IMR-90 (cell line): ENCODE data around the gene ACSM3. TPM values are rescaled to one million over a fixed set of nuclear protein-coding genes. Genes with fewer than 3 reads are reported as not detected.
"Not testable (repeated sequence)": the region's sequence is repeated elsewhere in the genome, so short reads cannot be mapped to it uniquely, and the experiment has no call there.

Experiments
- ATAC-seq: fragments of 200-7000 bp; cut with Tn5 transposase; 2 replicates; pipeline ENCODE4 v1.9.1; 2020; ENCODE audit warnings: low read depth, mild to moderate bottlenecking, moderate library complexity
- BruUV-seq: library from RNA; stranded (reverse); fragments of 400-500 nt; replicated peaks from 2 replicates; lab custom pipeline; 2021; lab: Mats Ljungman, UMichigan
- CTCF ChIA-PET: fragments of 300-600 bp; formaldehyde crosslinking; extraction: SDS; loops from one replicate; lab custom pipeline; 2021; ENCODE audit warnings: antibody characterized with exemption; lab: Yijun Ruan, JAX
- POLR2A ChIA-PET: fragments of 300-600 bp; sonication (Branson Sonifier 250); formaldehyde crosslinking; loops from one replicate; lab custom pipeline; 2022; ENCODE audit warnings: antibody characterized with exemption; ENCODE audit not compliant: unreplicated experiment; lab: Charles Lee
- DNase-seq: peaks from one replicate; pipeline ENCODE4 v3.0.0; 2013
- H2AFZ ChIP-seq: replicated peaks from 2 replicates; pipeline ENCODE3; 2013; ENCODE audit warnings: low read length, mild to moderate bottlenecking; ENCODE audit not compliant: poor library complexity
- H2AK5ac ChIP-seq: 2 replicates; pipeline ENCODE4 v1.6.1; 2013; ENCODE audit warnings: low read depth, low read length, inconsistent platforms
- H2AK9ac ChIP-seq: replicated peaks from 2 replicates; pipeline ENCODE3; 2013; ENCODE audit warnings: mild to moderate bottlenecking, low read depth, low read length, moderate library complexity; ENCODE audit not compliant: poor library complexity
- H2BK120ac ChIP-seq: 2 replicates; pipeline ENCODE4 v1.6.1; 2013; ENCODE audit warnings: low read depth, low read length, inconsistent platforms
- H2BK15ac ChIP-seq: 3 replicates; pipeline ENCODE4 v1.6.1; 2013; ENCODE audit warnings: low read depth, low read length, inconsistent platforms
- H2BK20ac ChIP-seq: 2 replicates; pipeline ENCODE4 v1.6.1; 2013; ENCODE audit warnings: low read depth, mild to moderate bottlenecking, inconsistent platforms, low read length, moderate library complexity
- H2BK5ac ChIP-seq: 2 replicates; pipeline ENCODE4 v1.6.1; 2013; ENCODE audit warnings: mild to moderate bottlenecking, low read depth, low read length, inconsistent platforms; ENCODE audit not compliant: poor library complexity, severe bottlenecking
- H3K14ac ChIP-seq: replicated peaks from 2 replicates; pipeline ENCODE4 v1.6.1; 2013; ENCODE audit warnings: low read depth, low read length, inconsistent platforms
- H3K18ac ChIP-seq: 2 replicates; pipeline ENCODE4 v1.6.1; 2013; ENCODE audit warnings: low read depth, low read length, control low read depth
- H3K23ac ChIP-seq: 2 replicates; pipeline ENCODE4 v1.6.1; 2013; ENCODE audit warnings: low read depth, low read length, inconsistent platforms
- H3K27ac ChIP-seq: 2 replicates; pipeline ENCODE4 v1.5.1; 2013; ENCODE audit warnings: mild to moderate bottlenecking, control low read depth, low read length; ENCODE audit not compliant: insufficient read depth
- H3K27me3 ChIP-seq: 2 replicates; pipeline ENCODE4 v1.6.1; 2013; ENCODE audit warnings: low read length; ENCODE audit not compliant: control insufficient read depth, insufficient read depth
- H3K36me3 ChIP-seq: 2 replicates; pipeline ENCODE4 v1.6.1; 2013; ENCODE audit warnings: low read length, mixed read lengths; ENCODE audit not compliant: control insufficient read depth, insufficient read depth
- H3K4ac ChIP-seq: 2 replicates; pipeline ENCODE4 v1.6.1; 2013; ENCODE audit warnings: low read depth, low read length, inconsistent platforms
- H3K4me1 ChIP-seq: 2 replicates; pipeline ENCODE4 v1.6.1; 2013; ENCODE audit warnings: low read length, mixed read lengths; ENCODE audit not compliant: control insufficient read depth, insufficient read depth
- H3K4me2 ChIP-seq: 2 replicates; pipeline ENCODE4 v1.6.1; 2013; ENCODE audit warnings: low read depth, mild to moderate bottlenecking, control low read depth, low read length, moderate library complexity
- H3K4me3 ChIP-seq: 2 replicates; pipeline ENCODE4 v1.5.1; 2013; ENCODE audit warnings: low read depth, mild to moderate bottlenecking, control low read depth, low read length, moderate library complexity; ENCODE audit not compliant: insufficient read depth
- H3K56ac ChIP-seq: 2 replicates; pipeline ENCODE4 v1.6.1; 2013; ENCODE audit warnings: low read length, inconsistent platforms; ENCODE audit not compliant: insufficient read depth; ENCODE audit errors: extremely low read depth
- H3K79me1 ChIP-seq, 2 experiments: 2 replicates each; pipeline ENCODE4 v1.6.1; 2013; ENCODE audit warnings: low read length in 2 of 2, inconsistent platforms in 1 of 2, low read depth in 1 of 2
- H3K9ac ChIP-seq: 2 replicates; pipeline ENCODE4 v1.6.1; 2013; ENCODE audit warnings: low read depth, low read length, control low read depth
- H3K9me1 ChIP-seq: 2 replicates; pipeline ENCODE4 v1.6.1; 2013; ENCODE audit warnings: low read length, inconsistent platforms; ENCODE audit not compliant: insufficient read depth
- H3K9me3 ChIP-seq: 2 replicates; pipeline ENCODE4 v1.6.1; 2013; ENCODE audit warnings: low read length; ENCODE audit not compliant: control insufficient read depth, insufficient read depth
- H4K20me1 ChIP-seq: 2 replicates; pipeline ENCODE4 v1.6.1; 2013; ENCODE audit warnings: low read length, inconsistent platforms; ENCODE audit not compliant: insufficient read depth
- H4K5ac ChIP-seq: 2 replicates; pipeline ENCODE4 v1.6.1; 2013; ENCODE audit warnings: mild to moderate bottlenecking, low read depth, low read length, control low read depth
- H4K8ac ChIP-seq, 2 experiments: 2 replicates each; pipeline ENCODE4 v1.6.1; 2013; ENCODE audit warnings: low read depth in 2 of 2, low read length in 2 of 2, control low read depth in 1 of 2, inconsistent platforms in 1 of 2
- H4K91ac ChIP-seq: 2 replicates; pipeline ENCODE4 v1.6.1; 2013; ENCODE audit warnings: low read depth, low read length, inconsistent platforms; ENCODE audit not compliant: insufficient read depth
- CEBPB ChIP-seq: IDR thresholded peaks from 2 replicates; pipeline ENCODE4 v1.6.1; 2012; ENCODE audit warnings: low read depth, low read length, improper control_type of control experiment
- MXI1 ChIP-seq: IDR thresholded peaks from 2 replicates; pipeline ENCODE4 v1.6.1; 2012; ENCODE audit warnings: low read depth, mild to moderate bottlenecking, low read length, moderate library complexity, borderline replicate concordance
- RAD21 ChIP-seq: IDR thresholded peaks from 2 replicates; pipeline ENCODE4 v1.6.1; 2012; ENCODE audit warnings: low read length, improper control_type of control experiment
- WGBS, 2 experiments: methylation state at CpG; one replicate each; pipeline versions ENCODE4 v1.1.5 to v1.1.7; 2013; ENCODE audit warnings: missing lambda C conversion rate in 2 of 2; ENCODE audit not compliant: insufficient read length in 1 of 2; ENCODE audit errors: extremely low coverage in 2 of 2; 5-methylcytosine and 5-hydroxymethylcytosine counted together
- dilution Hi-C: fragments of 300-500 bp; cut with HindIII; formaldehyde crosslinking; loops from one replicate; pipeline ENCODE4 v1.14.3; 2018; ENCODE audit warnings: low sequenced_read_pairs; ENCODE audit not compliant: unreplicated experiment
- in situ Hi-C: fragments of 300-500 bp; cut with MboI; formaldehyde crosslinking; loops from 3 replicates; pipeline ENCODE4 v1.14.3; 2019; ENCODE audit warnings: low sequenced_read_pairs, inconsistent platforms, mixed read lengths
- intact Hi-C: fragments of 100-400 bp; cut with micrococcal nuclease; formaldehyde crosslinking; loops from 2 replicates; pipeline ENCODE4 v1.10.0; 2022
- polyA plus RNA-seq, 3 experiments: library from polyadenylated mRNA; depleted of rRNA; stranded (reverse); fragments of >200 nt; gene quantifications; 2 replicates each; pipeline ENCODE4 v1.2.3, GENCODE V29; 2012; ENCODE audit warnings: low replicate concordance in 1 of 3
- total RNA-seq: library from RNA; depleted of rRNA; stranded (reverse); fragments of >200 nt; gene quantifications from 2 replicates; pipeline ENCODE4 v1.2.3, GENCODE V29; 2012
- TF ChIP-seq, protein P1 (sequence below): fragments of 150-350 bp; IDR thresholded peaks from 2 replicates; pipeline ENCODE4 v1.6.1; 2017; ENCODE audit warnings: mild to moderate bottlenecking, antibody characterized with exemption, low read length, low read depth

ACSM3 gene
- total and polyA plus RNA-seq, 2 of the 4 experiments (the other 2 are of a cell fraction), result 0.50 to 0.54 TPM

DNA sequence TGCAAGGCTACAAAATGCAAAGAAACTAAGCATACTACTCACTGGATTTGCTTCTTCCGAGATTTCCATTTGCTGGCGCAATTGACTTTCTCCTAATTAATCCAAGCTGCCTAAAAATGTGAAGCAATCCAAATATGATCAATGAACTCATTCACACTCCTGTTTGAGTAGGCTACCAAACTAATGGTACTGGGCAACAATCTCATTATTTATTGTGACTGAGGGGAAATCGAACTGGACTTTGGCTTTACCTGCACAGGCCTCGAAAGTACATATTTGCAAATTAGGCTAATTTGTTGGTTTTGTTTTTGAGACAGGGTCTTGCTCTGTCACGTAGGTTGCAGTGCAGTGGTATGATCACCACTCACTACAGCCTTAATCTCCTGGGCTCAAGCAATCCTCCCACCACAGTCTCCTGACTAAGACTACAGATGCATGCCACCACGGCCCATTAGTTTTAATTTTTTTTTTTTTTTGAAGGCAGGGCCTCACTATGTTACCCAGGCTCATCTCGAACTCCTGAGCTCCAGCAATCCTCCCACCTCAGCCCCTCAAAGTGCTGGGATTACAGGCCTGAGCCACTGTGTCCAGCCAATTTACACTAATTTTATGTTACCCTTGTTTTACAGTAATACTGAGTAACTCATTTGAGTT, 39.9 kb downstream of the ACSM3 start:
- no peak overlapping the region for H4K8ac ChIP-seq
- DNase-seq (no peak), ATAC-seq (no peak)
- H2BK5ac ChIP-seq, result no peak overlapping the region
- H3K79me1 ChIP-seq, result peaks cover 9 to 18% of the 10 kb centered on the region in 2 experiments
- no peak overlapping the region for H3K14ac ChIP-seq
- H4K91ac ChIP-seq, result no peak overlapping the region
- H3K23ac ChIP-seq, result no peak overlapping the region
- intact Hi-C loops, result no loop called here
- POLR2A ChIA-PET, result no interaction called here
- H3K9ac ChIP-seq, result no peak overlapping the region
- H3K56ac ChIP-seq, result no peak overlapping the region
- no peak overlapping the region for H3K4me2 ChIP-seq
- no peak overlapping the region for H4K5ac ChIP-seq
- H2AFZ ChIP-seq, result no peak overlapping the region
- TF ChIP-seq MXI1 (no peak), RAD21 (no peak), CEBPB (no peak)
- TF ChIP-seq, protein P1, sequence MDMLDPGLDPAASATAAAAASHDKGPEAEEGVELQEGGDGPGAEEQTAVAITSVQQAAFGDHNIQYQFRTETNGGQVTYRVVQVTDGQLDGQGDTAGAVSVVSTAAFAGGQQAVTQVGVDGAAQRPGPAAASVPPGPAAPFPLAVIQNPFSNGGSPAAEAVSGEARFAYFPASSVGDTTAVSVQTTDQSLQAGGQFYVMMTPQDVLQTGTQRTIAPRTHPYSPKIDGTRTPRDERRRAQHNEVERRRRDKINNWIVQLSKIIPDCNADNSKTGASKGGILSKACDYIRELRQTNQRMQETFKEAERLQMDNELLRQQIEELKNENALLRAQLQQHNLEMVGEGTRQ, result no peak
- no CpG with 5 or more reads among the region's 7 CpGs for WGBS, 2 experiments
- H3K9me3 ChIP-seq, result no peaks in the 10 kb centered on the region
- H2BK120ac ChIP-seq, result no peak overlapping the region
- CTCF ChIA-PET, result no interaction called here
- H3K4me1 ChIP-seq, result no peaks in the 10 kb centered on the region
- no peaks in the 10 kb centered on the region for H3K27me3 ChIP-seq
- H3K36me3 ChIP-seq, result no peaks in the 10 kb centered on the region
- in situ Hi-C loops, result no loop called here
- no peak overlapping the region for H2AK5ac ChIP-seq
- no peak overlapping the region for H2BK15ac ChIP-seq
- no peak overlapping the region for H3K4ac ChIP-seq
- 0 out of 2 replicates have a peak, but pooled peaks cover 5% of the 10 kb centered on the region for H4K20me1 ChIP-seq
- no TSS peak for BruUV-seq
- no peak overlapping the region for H3K18ac ChIP-seq
- peaks cover 2% of the 10 kb centered on the region; the same call in 1 of the 2 replicates for H3K9me1 ChIP-seq
- H2AK9ac ChIP-seq, result no peak overlapping the region
- dilution Hi-C loops, result no loop called here
- no peak overlapping the region for H3K4me3 ChIP-seq
- H3K27ac ChIP-seq, result no peak overlapping the region
- no peak overlapping the region for H2BK20ac ChIP-seq

DNA sequence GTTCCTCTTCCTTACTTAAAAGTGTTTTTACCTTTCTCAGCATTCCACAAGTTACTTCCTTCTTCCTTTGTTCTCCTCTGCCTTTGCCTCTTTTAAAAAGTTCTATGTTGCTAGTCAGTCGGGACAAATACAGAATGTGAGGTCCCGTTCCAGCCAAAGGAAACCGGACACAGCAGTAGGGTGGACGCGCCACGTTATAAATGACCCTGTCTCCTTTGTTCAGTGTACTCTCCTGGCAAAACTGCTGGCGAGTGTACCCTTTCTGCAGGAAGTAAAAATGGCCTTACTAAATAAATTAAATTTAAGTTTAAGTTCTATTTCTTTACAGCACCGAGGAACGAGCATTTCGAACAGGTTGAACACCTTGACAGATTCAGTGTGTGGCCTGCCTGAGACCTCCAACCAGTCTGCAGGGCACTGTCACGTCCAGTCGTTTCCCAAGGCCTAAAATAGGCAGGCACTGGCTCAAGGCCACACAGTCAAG, 41.9 kb downstream of the ACSM3 start:
- H2AK5ac ChIP-seq, result peak overlapping the region; percentile 97
- H3K4me1 ChIP-seq, POLR2A ChIA-PET, dilution Hi-C loops, H4K20me1 ChIP-seq, H3K9me1 ChIP-seq, H3K27me3 ChIP-seq, H3K9me3 ChIP-seq, in situ Hi-C loops, H3K56ac ChIP-seq, H2BK20ac ChIP-seq, ATAC-seq, H3K36me3 ChIP-seq, H2BK15ac ChIP-seq, DNase-seq: not testable (repeated sequence)
- CTCF ChIA-PET, result interaction anchor here (0.6 to 1.4 kb wide), 2 partner anchors 14 to 296 kb away, joined by 4 read pairs; no protein-coding TSS in a partner anchor
- no CpG with 5 or more reads among the region's 12 CpGs for WGBS, 2 experiments
- peak overlapping the region; percentile 33 for H2BK5ac ChIP-seq
- H3K27ac ChIP-seq, result peak overlapping the region; percentile 70
- H3K4me3 ChIP-seq, result peak overlapping the region; percentile 62
- peak overlapping the region; percentile 35; the same call in 1 of the 2 replicates for H2BK120ac ChIP-seq
- peak overlapping the region; percentile 96 for H3K23ac ChIP-seq
- BruUV-seq, result TSS peak; percentile 87
- peak overlapping the region; percentile 88 for H3K14ac ChIP-seq
- H3K79me1 ChIP-seq, result peaks cover 9 to 20% of the 10 kb centered on the region in 2 experiments
- peak overlapping the region; percentile 95 for H4K5ac ChIP-seq
- peak overlapping the region; percentile 98 for H2AK9ac ChIP-seq
- H4K8ac ChIP-seq, result peak overlapping the region; percentile 97 to 98
- H3K4me2 ChIP-seq, result peak overlapping the region; percentile 94
- H3K18ac ChIP-seq, result peak overlapping the region; percentile 1; the same call in 1 of the 2 replicates
- H4K91ac ChIP-seq, result peak overlapping the region; percentile 92
- peak overlapping the region; percentile 96 for H3K4ac ChIP-seq
- peak overlapping the region; percentile 91 for H3K9ac ChIP-seq
- intact Hi-C loops, result loop anchor here (2.0 to 5.0 kb wide), 4 partner anchors 45 to 497 kb away; partner anchors contain the start of gene LDAF1
- H2AFZ ChIP-seq, result peak overlapping the region; percentile 98
